Measurements from ENCODE around the gene SYTL3. TPM values are rescaled to one million over a fixed set of nuclear protein-coding genes. Genes with fewer than 3 reads are reported as not detected.
"Not testable (repeated sequence)": the region's sequence is repeated elsewhere in the genome, so short reads cannot be mapped to it uniquely, and the experiment has no call there.

Gene SYTL3
- total and polyA plus RNA-seq, 9 of the 15 experiments (the other 6 are each of a cell fraction or from before 2014, with no cell fraction given), result 0.04 to 0.46 (median 0.17) TPM; not detected in 1

DNA sequence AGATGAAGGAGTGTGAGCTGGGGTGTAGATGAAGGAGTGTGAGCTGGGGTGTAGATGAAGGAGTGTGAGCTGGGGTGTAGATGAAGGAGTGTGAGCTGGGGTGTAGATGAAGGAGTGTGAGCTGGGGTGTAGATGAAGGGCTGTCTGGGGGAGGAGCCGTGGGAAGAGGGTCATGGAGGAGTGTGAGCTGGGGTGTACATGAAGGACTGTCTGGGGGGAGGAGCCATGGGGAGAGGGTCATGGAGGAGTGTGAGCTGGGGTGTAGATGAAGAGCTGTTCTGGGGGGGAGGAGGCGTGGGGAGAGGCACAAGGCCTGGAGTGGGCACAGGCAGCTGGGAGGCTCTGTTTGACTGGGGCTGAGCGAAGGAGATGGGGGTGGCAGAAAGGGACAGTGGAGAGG lies 51.4 kb downstream of the SYTL3 start:
- H3K4me3 ChIP-seq; CTCF ChIA-PET (ENCODE audit: low intra/inter-chr PET ratio); ATAC-seq; H3K4me2 ChIP-seq (ENCODE audit: insufficient read depth, low read length); H3K9me1 ChIP-seq (ENCODE audit: control insufficient read depth, insufficient read depth, low read length); H2AFZ ChIP-seq (ENCODE audit: low read depth, low read length); H3K27ac ChIP-seq (ENCODE audit: extremely low read depth, low read depth, low read length); H3K9me3 ChIP-seq (replicated peaks; ENCODE audit: control insufficient read depth, insufficient read depth, low read depth, low read length); FAIRE-seq; H3K36me3 ChIP-seq (ENCODE audit: control insufficient read depth, insufficient read depth, low read length); BruUV-seq (replicated peaks); H3K79me2 ChIP-seq (ENCODE audit: control insufficient read depth, insufficient read depth, low read length); H4K20me1 ChIP-seq (replicated peaks; ENCODE audit: control insufficient read depth, insufficient read depth, low read length): not testable (repeated sequence)
- in situ Hi-C loops (cut with MboI) (loop anchor here (25.0 kb wide), 1 partner anchor 286 kb away; no protein-coding TSS in a partner anchor), intact Hi-C loops (cut with micrococcal nuclease) (loop anchor here (5.0 to 10.0 kb wide), 3 partner anchors 166 to 434 kb away; partner anchors contain the start of gene TAGAP)
- peaks cover 6 to 30% of the 10 kb centered on the region in 2 experiments; a peak in 4 of 5 replicates for H3K27me3 ChIP-seq (ENCODE audit: control insufficient read depth in 2 of 2, insufficient read depth in 2 of 2, low read length in 2 of 2)
- peak overlapping the region in 1 of 2 experiments; percentile 23; a peak in 1 of 4 replicates for H3K9ac ChIP-seq (ENCODE audit: insufficient read depth in 1 of 2, low read depth in 2 of 2, low read length in 2 of 2)
- WGBS (ENCODE audit: insufficient coverage, low coverage, missing lambda C conversion rate), result 26% methylated on average over 3 of the region's 3 CpGs
- peak in 1 of 4 experiments; percentile 32 for DNase-seq (ENCODE audit: extremely low read depth in 1 of 4, low spot score in 3 of 4)
- POLR2A ChIA-PET, result interaction anchor here (0.5 to 1.3 kb wide), 4 partner anchors 9 to 299 kb away, joined by 3 to 8 read pairs (median 4); no protein-coding TSS in a partner anchor
- peaks cover 9 to 24% of the 10 kb centered on the region in 2 experiments; a peak in 4 of 5 replicates for H3K4me1 ChIP-seq (replicated peaks in 1 of 2; ENCODE audit: control insufficient read depth in 2 of 2, insufficient read depth in 2 of 2, low read length in 2 of 2)

DNA sequence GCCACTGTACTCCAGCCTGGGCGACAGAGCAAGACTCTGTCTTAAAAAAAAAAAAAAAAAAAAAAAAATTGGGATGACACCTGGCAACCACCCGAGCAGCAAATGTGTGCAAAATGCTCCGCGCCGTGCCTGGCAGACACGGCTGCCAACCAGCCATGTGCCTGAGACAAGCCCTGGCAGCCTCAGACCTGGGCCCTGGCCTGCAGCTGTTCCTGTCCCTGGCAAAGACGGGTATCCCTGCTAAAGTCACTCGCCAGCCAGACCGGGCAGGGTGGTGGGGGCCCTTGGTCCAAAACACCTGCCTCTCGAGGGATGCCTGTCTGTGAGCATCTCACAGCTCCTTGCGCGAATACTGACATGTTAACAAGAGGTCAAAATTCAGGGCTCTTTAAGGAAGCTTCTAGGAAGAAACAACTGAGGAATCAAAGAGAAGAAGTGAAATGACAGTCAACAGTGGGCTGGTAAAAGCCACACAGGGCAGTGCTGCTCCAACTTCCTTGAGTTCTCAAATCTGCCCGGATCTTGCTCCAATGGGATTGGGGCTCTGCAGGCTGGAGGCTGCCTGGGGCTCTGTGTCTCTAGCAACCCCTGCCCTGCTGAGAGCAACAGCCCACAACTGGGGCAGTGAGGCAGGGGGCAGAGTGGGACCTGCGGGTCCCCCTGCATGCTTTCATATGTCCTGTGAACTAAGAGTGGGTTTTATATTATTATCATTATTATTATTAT lies 53.4 kb downstream of the SYTL3 start:
- Histone ChIP-seq H3K79me2 (ENCODE audit: control insufficient read depth, insufficient read depth, low read length) (no peaks in the 10 kb centered on the region), H3K27me3 (ENCODE audit: control insufficient read depth in 2 of 2, insufficient read depth in 2 of 2, low read length in 2 of 2) (peaks cover 3 to 25% of the 10 kb centered on the region in 2 experiments; a peak in 3 of 5 replicates), H3K9ac (ENCODE audit: insufficient read depth in 1 of 2, low read depth in 2 of 2, low read length in 2 of 2) (0 out of 4 replicates have a peak overlapping the region, but pooled peaks of 1 of the 2 experiments have one; percentile 47), H3K9me3 (replicated peaks; ENCODE audit: control insufficient read depth, insufficient read depth, low read depth, low read length) (no peaks in the 10 kb centered on the region), H3K27ac (ENCODE audit: extremely low read depth, low read depth, low read length) (no peak overlapping the region), H3K4me1 (replicated peaks in 1 of 2; ENCODE audit: control insufficient read depth in 2 of 2, insufficient read depth in 2 of 2, low read length in 2 of 2) (peaks cover 26 to 33% of the 10 kb centered on the region in 2 experiments), H2AFZ (ENCODE audit: low read depth, low read length) (no peak overlapping the region), H3K9me1 (ENCODE audit: control insufficient read depth, insufficient read depth, low read length) (no peaks in the 10 kb centered on the region), H3K36me3 (ENCODE audit: control insufficient read depth, insufficient read depth, low read length) (no peaks in the 10 kb centered on the region), H3K4me2 (ENCODE audit: insufficient read depth, low read length) (no peak overlapping the region), H3K4me3 (no peak overlapping the region), H4K20me1 (replicated peaks; ENCODE audit: control insufficient read depth, insufficient read depth, low read length) (no peaks in the 10 kb centered on the region)
- ATAC-seq, result no peak
- no peak for FAIRE-seq
- no peak for DNase-seq (ENCODE audit: extremely low read depth in 1 of 4, low spot score in 3 of 4)
- ChIA-PET POLR2A (interaction anchor here (0.5 to 0.8 kb wide), 4 partner anchors 42 to 495 kb away, joined by 3 read pairs; no protein-coding TSS in a partner anchor), CTCF (ENCODE audit: low intra/inter-chr PET ratio) (interaction anchor here (0.6 to 4.7 kb wide), 4 partner anchors 150 to 401 kb away, joined by 3 to 49 read pairs (median 9); no protein-coding TSS in a partner anchor)
- BruUV-seq (replicated peaks), result no TSS peak
- intact Hi-C loops (cut with micrococcal nuclease), result loop anchor here (5.0 to 10.0 kb wide), 3 partner anchors 164 to 432 kb away; partner anchors contain the start of gene TAGAP
- TF ChIP-seq CSDE1 (IDR thresholded peaks at IDR 0.05) (no peak), ZNF77 (CRISPR knock-in tag; IDR thresholded peaks at IDR 0.05) (no peak)
- WGBS (ENCODE audit: insufficient coverage, low coverage, missing lambda C conversion rate), result 71% methylated on average over 10 of the region's 14 CpGs
- in situ Hi-C loops (cut with MboI), result loop anchor here (25.0 kb wide), 1 partner anchor 284 kb away; no protein-coding TSS in a partner anchor

Data from K562 (cell line).